Motor neuron (in vitro differentiated cells): ENCODE data around the gene SUSD3. TPM values are rescaled to one million over a fixed set of nuclear protein-coding genes. Genes with fewer than 3 reads are reported as not detected.
"Not testable (repeated sequence)": the region's sequence is repeated elsewhere in the genome, so short reads cannot be mapped to it uniquely, and the experiment has no call there.

ENCODE experiments used
- ATAC-seq, 8 experiments: fragments of 200-7000 bp; cut with Tn5 transposase; replicated peaks in 6 of 8; 2 replicates each; pipeline ENCODE4 v1.8.0; 2021; ENCODE audit warnings: mild to moderate bottlenecking in 8 of 8, moderate library complexity in 8 of 8
- H3K27ac ChIP-seq, 2 donors: fragments of 250-450 bp; sonication (Bioruptor Pico); 2 replicates each; pipeline ENCODE4 v1.9.0; 2021; ENCODE audit warnings: antibody characterized with exemption in 2 of 2, mild to moderate bottlenecking in 2 of 2, moderate library complexity in 1 of 2
- H3K4me1 ChIP-seq, 2 donors: fragments of 250-450 bp; sonication (Bioruptor Pico); replicated peaks in 1 of 2; 2 replicates each; pipeline ENCODE4 v1.6.1; 2021; ENCODE audit warnings: antibody characterized with exemption in 2 of 2, mild to moderate bottlenecking in 2 of 2, moderate library complexity in 1 of 2
- H3K4me3 ChIP-seq, 5 donors: fragments of 250-450 bp; sonication (Bioruptor Pico); 2 replicates each; pipeline ENCODE4 v1.9.0; 2021; ENCODE audit warnings: antibody characterized with exemption in 5 of 5, mild to moderate bottlenecking in 5 of 5, moderate library complexity in 4 of 5
- WGBS, 10 experiments: fragments of 450-650 bp; shearing (Covaris generic); methylation state at CpG; one replicate each; pipeline ENCODE4 v1.0.0; 2022; 5-methylcytosine and 5-hydroxymethylcytosine counted together
- in situ Hi-C, 9 experiments: fragments of 400-800 bp; cut with MboI; loops; one replicate each; pipeline ENCODE4 v1.15.0; 2021; ENCODE audit warnings: low sequenced_read_pairs in 9 of 9, low pct_unique_long_range_greater_than_20kb in 2 of 9; ENCODE audit not compliant: unreplicated experiment in 9 of 9
- total RNA-seq, 8 experiments: library from RNA; unstranded; fragments of 300-600 nt; gene quantifications; 2 replicates each; pipeline versions ENCODE4 v1.2.3 to v1.2.4, GENCODE V29; 2022

The SUSD3 gene
- total RNA-seq, 8 experiments from 2014 or later, result 0.29 to 8.5 (median 0.80) TPM; not detected in 4

- no peak for ATAC-seq
- Histone ChIP-seq H3K27ac (no peak overlapping the region), H3K4me1 (peaks cover 15 to 29% of the 10 kb centered on the region in 2 donors), H3K4me3 (peak overlapping the region; percentile 56 to 92 (median 79))
- 6 to 80% (median 24%) methylated on average over 1 to 5 of the region's 16 CpGs; no CpG with 5 or more reads in 3 of the 10 experiments for WGBS, 10 experiments
- in situ Hi-C loops, result no loop called here
Measured at GRCh38 chr9:93096811-93097382, 38.4 kb downstream of the SUSD3 start.

- H3K4me1 ChIP-seq, result peaks cover 15 to 29% of the 10 kb centered on the region in 2 donors
- ATAC-seq, result peak in 1 of 8 experiments; percentile 3
- H3K4me3 ChIP-seq, result peak overlapping the region in 4 of 5 donors; percentile 56 to 92 (median 82)
- in situ Hi-C loops, result no loop called here
- 46 to 100% (median 78%) methylated on average over 1 to 4 of the region's 11 CpGs; no CpG with 5 or more reads in 3 of the 10 experiments for WGBS, 10 experiments
- no peak overlapping the region for H3K27ac ChIP-seq
Measured at GRCh38 chr9:93097511-93098201, 39.2 kb downstream of the SUSD3 start.

GRCh38 chr9:93098236-93098946, 39.9 kb downstream of the SUSD3 start:
- Histone ChIP-seq H3K4me1 (peaks cover 15 to 24% of the 10 kb centered on the region in 2 donors), H3K4me3 (peak overlapping the region in 1 of 5 donors; percentile 9), H3K27ac (no peak overlapping the region)
- in situ Hi-C loops, result no loop called here
- 33 to 100% (median 94%) methylated on average over 1 to 12 of the region's 15 CpGs; no CpG with 5 or more reads in 2 of the 10 experiments for WGBS, 10 experiments
- ATAC-seq, result peak in 5 of 8 experiments; percentile 5 to 34 (median 13)

- Histone ChIP-seq H3K4me1 (peaks cover 15 to 16% of the 10 kb centered on the region in 2 donors), H3K27ac (no peak overlapping the region), H3K4me3 (no peak overlapping the region)
- ATAC-seq, result no peak
- WGBS, 10 experiments, result 20 to 90% (median 80%) methylated on average over 1 to 5 of the region's 16 CpGs; no CpG with 5 or more reads in 5 of the 10 experiments
- in situ Hi-C loops, result no loop called here
Measured at GRCh38 chr9:93099551-93100275, 41.2 kb downstream of the SUSD3 start.

GRCh38 chr9:93100276-93100636, 41.8 kb downstream of the SUSD3 start:
- Histone ChIP-seq H3K4me1 (peaks cover 15 to 16% of the 10 kb centered on the region in 2 donors), H3K4me3 (no peak overlapping the region), H3K27ac (no peak overlapping the region)
- in situ Hi-C loops, result no loop called here
- WGBS, 10 experiments, result 85 to 100% (median 94%) methylated on average over 2 to 8 of the region's 8 CpGs; no CpG with 5 or more reads in 1 of the 10 experiments
- no peak for ATAC-seq

GRCh38 chr9:93101086-93101485, 42.6 kb downstream of the SUSD3 start:
- ATAC-seq, H3K4me3 ChIP-seq, in situ Hi-C loops, H3K27ac ChIP-seq: not testable (repeated sequence)
- 84 to 100% (median 93%) methylated on average over 3 to 6 of the region's 11 CpGs; no CpG with 5 or more reads in 5 of the 10 experiments for WGBS, 10 experiments
- peaks cover 15 to 16% of the 10 kb centered on the region in 2 donors for H3K4me1 ChIP-seq

GRCh38 chr9:93105620-93106019, 47.1 kb downstream of the SUSD3 start:
- Histone ChIP-seq H3K4me1 (no peaks in the 10 kb centered on the region), H3K4me3 (no peak overlapping the region), H3K27ac (no peak overlapping the region)
- no peak for ATAC-seq
- WGBS, 10 experiments, result 82 to 100% (median 100%) methylated on average over 1 of the region's 1 CpG; no CpG with 5 or more reads in 3 of the 10 experiments
- in situ Hi-C loops, result no loop called here

- Histone ChIP-seq H3K4me1 (no peaks in the 10 kb centered on the region), H3K27ac (no peak overlapping the region), H3K4me3 (no peak overlapping the region)
- in situ Hi-C loops, result no loop called here
- 80 to 100% (median 93%) methylated on average over 2 to 5 of the region's 14 CpGs; no CpG with 5 or more reads in 5 of the 10 experiments for WGBS, 10 experiments
- no peak for ATAC-seq
Measured at GRCh38 chr9:93107151-93107824, 48.8 kb downstream of the SUSD3 start.

- 69 to 93% (median 79%) methylated on average over 2 to 3 of the region's 6 CpGs; no CpG with 5 or more reads in 7 of the 10 experiments for WGBS, 10 experiments
- no peak overlapping the region for H3K27ac ChIP-seq
- in situ Hi-C loops, result no loop called here
- ATAC-seq, result no peak
- no peak overlapping the region for H3K4me3 ChIP-seq
- H3K4me1 ChIP-seq, result no peaks in the 10 kb centered on the region
Measured at GRCh38 chr9:93107825-93108161, 49.3 kb downstream of the SUSD3 start.

GRCh38 chr9:93108291-93109041, 50.0 kb downstream of the SUSD3 start:
- H3K27ac ChIP-seq, result no peak overlapping the region
- H3K4me3 ChIP-seq, result no peak overlapping the region
- 40 to 90% (median 82%) methylated on average over 1 to 10 of the region's 15 CpGs; no CpG with 5 or more reads in 6 of the 10 experiments for WGBS, 10 experiments
- H3K4me1 ChIP-seq, result no peaks in the 10 kb centered on the region
- in situ Hi-C loops, result no loop called here
- peak in 4 of 8 experiments; percentile 11 to 20 (median 14) for ATAC-seq

- 59 to 100% (median 86%) methylated on average over 1 to 3 of the region's 14 CpGs; no CpG with 5 or more reads in 7 of the 10 experiments for WGBS, 10 experiments
- in situ Hi-C loops, result no loop called here
- ATAC-seq, result no peak
- no peaks in the 10 kb centered on the region for H3K4me1 ChIP-seq
- no peak overlapping the region for H3K27ac ChIP-seq
- no peak overlapping the region for H3K4me3 ChIP-seq
Measured at GRCh38 chr9:93110311-93110855, 51.9 kb downstream of the SUSD3 start.
